Measurements from ENCODE around the gene HLA-DMA. TPM values are rescaled to one million over a fixed set of nuclear protein-coding genes. Genes with fewer than 3 reads are reported as not detected.
A peak's percentile ranks its signal among the peaks of the same experiment; 100 is the strongest.

HLA-DMA gene
- total and polyA plus RNA-seq, 9 of the 15 experiments (the other 6 are each of a cell fraction or from before 2014, with no cell fraction given): 0.13 to 0.83 (median 0.51) TPM

DNA sequence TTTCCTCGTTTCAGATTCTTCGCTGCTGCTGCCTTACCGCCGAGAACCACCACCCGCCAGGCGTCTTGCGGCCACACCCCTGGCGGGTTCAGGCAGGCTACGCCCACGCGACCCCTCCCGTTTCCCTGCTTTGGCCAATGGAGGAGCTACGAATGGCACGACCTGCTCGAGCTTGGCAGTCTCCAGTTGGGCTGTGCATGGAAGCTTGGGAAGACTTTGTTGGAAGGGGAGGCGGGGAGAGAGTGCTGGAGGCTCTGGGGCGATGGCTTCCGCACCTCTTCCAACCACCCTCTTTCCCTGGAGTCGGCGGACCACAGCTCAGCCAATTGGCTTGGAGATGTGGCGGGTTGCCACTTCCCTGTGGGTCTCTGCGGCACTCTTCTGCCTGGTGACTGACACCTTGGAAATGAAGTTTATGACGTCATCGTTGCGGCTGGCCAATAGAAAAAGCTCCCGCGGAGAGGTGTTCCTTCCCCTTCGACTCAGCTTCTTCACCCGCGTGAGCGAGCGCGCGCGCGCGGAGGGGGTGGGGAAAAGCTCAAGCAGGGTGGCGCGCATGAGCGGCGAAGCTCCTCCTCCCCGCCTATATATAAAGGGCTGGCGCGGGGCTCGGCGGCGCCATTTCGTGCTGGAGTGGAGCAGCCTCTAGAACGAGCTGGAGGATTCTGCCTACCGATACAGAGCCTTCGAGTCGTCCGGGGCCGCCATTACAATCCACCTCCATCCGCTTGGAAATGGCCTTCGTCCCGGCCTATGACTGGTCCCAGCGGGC, 18.9 kb upstream of the HLA-DMA start (continued):
- TF ChIP-seq NFRKB (IDR thresholded peaks at IDR 0.05; ENCODE audit: low read depth): peak; percentile 72
- TF ChIP-seq MED1 (CRISPR knock-in tag; IDR thresholded peaks at IDR 0.05; ENCODE audit: borderline replicate concordance): no peak
- TF ChIP-seq ZNF75A (CRISPR knock-in tag; IDR thresholded peaks at IDR 0.05): peak; percentile 10; the same call in 1 of the 2 replicates
- no peak for TF ChIP-seq TAF9B (IDR thresholded peaks at IDR 0.05; ENCODE audit: partially characterized antibody)
- no peak for TF ChIP-seq ZNF586 (CRISPR knock-in tag; conservative IDR thresholded peaks at IDR 0.05)
- TF ChIP-seq, protein P1, sequence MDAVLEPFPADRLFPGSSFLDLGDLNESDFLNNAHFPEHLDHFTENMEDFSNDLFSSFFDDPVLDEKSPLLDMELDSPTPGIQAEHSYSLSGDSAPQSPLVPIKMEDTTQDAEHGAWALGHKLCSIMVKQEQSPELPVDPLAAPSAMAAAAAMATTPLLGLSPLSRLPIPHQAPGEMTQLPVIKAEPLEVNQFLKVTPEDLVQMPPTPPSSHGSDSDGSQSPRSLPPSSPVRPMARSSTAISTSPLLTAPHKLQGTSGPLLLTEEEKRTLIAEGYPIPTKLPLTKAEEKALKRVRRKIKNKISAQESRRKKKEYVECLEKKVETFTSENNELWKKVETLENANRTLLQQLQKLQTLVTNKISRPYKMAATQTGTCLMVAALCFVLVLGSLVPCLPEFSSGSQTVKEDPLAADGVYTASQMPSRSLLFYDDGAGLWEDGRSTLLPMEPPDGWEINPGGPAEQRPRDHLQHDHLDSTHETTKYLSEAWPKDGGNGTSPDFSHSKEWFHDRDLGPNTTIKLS (IDR thresholded peaks at IDR 0.05; ENCODE audit: borderline replicate concordance, low read depth): no peak; the same call in 1 of the 2 replicates
- TF ChIP-seq KLF1 (tag; IDR thresholded peaks at IDR 0.05): peak; percentile 93
- peak; percentile 99 for TF ChIP-seq GTF2E2 (tag; IDR thresholded peaks at IDR 0.05)
- no peak for TF ChIP-seq STAT5B (CRISPR knock-in tag; IDR thresholded peaks at IDR 0.05)
- TF ChIP-seq, protein P2, sequence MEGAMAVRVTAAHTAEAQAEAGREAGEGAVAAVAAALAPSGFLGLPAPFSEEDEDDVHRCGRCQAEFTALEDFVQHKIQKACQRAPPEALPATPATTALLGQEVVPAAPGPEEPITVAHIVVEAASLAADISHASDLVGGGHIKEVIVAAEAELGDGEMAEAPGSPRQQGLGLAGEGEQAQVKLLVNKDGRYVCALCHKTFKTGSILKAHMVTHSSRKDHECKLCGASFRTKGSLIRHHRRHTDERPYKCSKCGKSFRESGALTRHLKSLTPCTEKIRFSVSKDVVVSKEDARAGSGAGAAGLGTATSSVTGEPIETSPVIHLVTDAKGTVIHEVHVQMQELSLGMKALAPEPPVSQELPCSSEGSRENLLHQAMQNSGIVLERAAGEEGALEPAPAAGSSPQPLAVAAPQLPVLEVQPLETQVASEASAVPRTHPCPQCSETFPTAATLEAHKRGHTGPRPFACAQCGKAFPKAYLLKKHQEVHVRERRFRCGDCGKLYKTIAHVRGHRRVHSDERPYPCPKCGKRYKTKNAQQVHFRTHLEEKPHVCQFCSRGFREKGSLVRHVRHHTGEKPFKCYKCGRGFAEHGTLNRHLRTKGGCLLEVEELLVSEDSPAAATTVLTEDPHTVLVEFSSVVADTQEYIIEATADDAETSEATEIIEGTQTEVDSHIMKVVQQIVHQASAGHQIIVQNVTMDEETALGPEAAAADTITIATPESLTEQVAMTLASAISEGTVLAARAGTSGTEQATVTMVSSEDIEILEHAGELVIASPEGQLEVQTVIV (CRISPR knock-in tag; IDR thresholded peaks at IDR 0.05; ENCODE audit: borderline replicate concordance): no peak
- TF ChIP-seq ZNF133 (CRISPR knock-in tag; IDR thresholded peaks at IDR 0.05): no peak
- no peak for TF ChIP-seq ZNF561 (CRISPR knock-in tag; conservative IDR thresholded peaks at IDR 0.05)
- peak; percentile 77 for TF ChIP-seq NR2C2 (CRISPR knock-in tag; IDR thresholded peaks at IDR 0.05)
- no peak for TF ChIP-seq NR2C2 (tag; IDR thresholded peaks at IDR 0.05)
- TF ChIP-seq FOXM1 (IDR thresholded peaks at IDR 0.05; ENCODE audit: low read depth): no peak
- peak; percentile 82; the same call in 1 of the 2 replicates for TF ChIP-seq FOXM1 (CRISPR knock-in tag; IDR thresholded peaks at IDR 0.05; ENCODE audit: low read depth)
- no peak for TF ChIP-seq COPS2 (conservative IDR thresholded peaks at IDR 0.05)
- no peak for TF ChIP-seq ZNF140 (CRISPR knock-in tag; IDR thresholded peaks at IDR 0.05)
- no peak for TF ChIP-seq CBFA2T2 (conservative IDR thresholded peaks at IDR 0.05)
- TF ChIP-seq ZNF766 (CRISPR knock-in tag; conservative IDR thresholded peaks at IDR 0.05): no peak
- TF ChIP-seq, protein P3, sequence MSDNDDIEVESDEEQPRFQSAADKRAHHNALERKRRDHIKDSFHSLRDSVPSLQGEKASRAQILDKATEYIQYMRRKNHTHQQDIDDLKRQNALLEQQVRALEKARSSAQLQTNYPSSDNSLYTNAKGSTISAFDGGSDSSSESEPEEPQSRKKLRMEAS (CRISPR knock-in tag; IDR thresholded peaks at IDR 0.05): peak; percentile 86
- TF ChIP-seq C11orf30 (IDR thresholded peaks at IDR 0.05; ENCODE audit: low read depth): no peak
- TF ChIP-seq KHSRP (IDR thresholded peaks at IDR 0.05): peak; percentile 95
- TF ChIP-seq SMAD2 (IDR thresholded peaks at IDR 0.05; ENCODE audit: low read depth, low read length): no peak
- TF ChIP-seq, protein P4, sequence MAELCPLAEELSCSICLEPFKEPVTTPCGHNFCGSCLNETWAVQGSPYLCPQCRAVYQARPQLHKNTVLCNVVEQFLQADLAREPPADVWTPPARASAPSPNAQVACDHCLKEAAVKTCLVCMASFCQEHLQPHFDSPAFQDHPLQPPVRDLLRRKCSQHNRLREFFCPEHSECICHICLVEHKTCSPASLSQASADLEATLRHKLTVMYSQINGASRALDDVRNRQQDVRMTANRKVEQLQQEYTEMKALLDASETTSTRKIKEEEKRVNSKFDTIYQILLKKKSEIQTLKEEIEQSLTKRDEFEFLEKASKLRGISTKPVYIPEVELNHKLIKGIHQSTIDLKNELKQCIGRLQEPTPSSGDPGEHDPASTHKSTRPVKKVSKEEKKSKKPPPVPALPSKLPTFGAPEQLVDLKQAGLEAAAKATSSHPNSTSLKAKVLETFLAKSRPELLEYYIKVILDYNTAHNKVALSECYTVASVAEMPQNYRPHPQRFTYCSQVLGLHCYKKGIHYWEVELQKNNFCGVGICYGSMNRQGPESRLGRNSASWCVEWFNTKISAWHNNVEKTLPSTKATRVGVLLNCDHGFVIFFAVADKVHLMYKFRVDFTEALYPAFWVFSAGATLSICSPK (IDR thresholded peaks at IDR 0.05; ENCODE audit: borderline replicate concordance): no peak

Data from K562 (cell line).